ENCODE data around the gene DHRS1. TPM values are rescaled to one million over a fixed set of nuclear protein-coding genes. Genes with fewer than 3 reads are reported as not detected.

The DHRS1 gene
- total RNA-seq, 4 donors from 2014 or later = 13.9 to 22.4 (median 19.2) TPM

DNA sequence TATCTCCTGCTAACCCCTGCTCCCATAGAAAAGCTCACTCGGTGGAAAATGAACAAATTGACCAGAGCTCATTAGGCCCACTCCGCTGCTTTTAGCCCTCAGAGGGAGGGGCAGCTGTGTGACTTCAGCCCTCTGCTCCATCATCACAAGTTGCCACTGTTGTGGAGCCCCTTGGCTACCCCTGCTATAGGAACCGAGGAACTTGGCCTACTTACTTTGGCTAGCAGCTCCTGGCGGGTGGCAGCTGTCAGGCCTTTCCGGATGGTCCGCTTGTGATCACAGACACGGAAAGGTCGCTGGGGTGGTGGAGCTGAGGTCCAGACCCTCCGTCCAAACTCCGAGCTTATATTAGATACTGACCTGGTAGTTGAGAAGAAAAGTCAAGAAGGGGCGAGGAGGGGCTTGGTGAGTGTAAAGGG lies 7.6 kb upstream of the DHRS1 start:
- intact Hi-C loops (cut with DNase I) = no loop called here
- Histone ChIP-seq H3K4me1 (peaks cover 23 to 44% (median 36%) of the 10 kb centered on the region in 4 donors), H3K27me3 (no peaks in the 10 kb centered on the region), H3K36me3 (peaks cover 46 to 57% (median 55%) of the 10 kb centered on the region in 4 donors), H3K27ac (replicated peaks in 1 of 4) (no peak overlapping the region), H3K9me3 (no peaks in the 10 kb centered on the region), H3K4me3 (no peak overlapping the region)
- TF ChIP-seq POLR2A (IDR thresholded peaks at IDR 0.05; ENCODE audit: low read depth) (no peak), EP300 (IDR thresholded peaks at IDR 0.05) (no peak), POLR2AphosphoS5 (IDR thresholded peaks at IDR 0.05) (no peak)
- TF ChIP-seq, protein P1, sequence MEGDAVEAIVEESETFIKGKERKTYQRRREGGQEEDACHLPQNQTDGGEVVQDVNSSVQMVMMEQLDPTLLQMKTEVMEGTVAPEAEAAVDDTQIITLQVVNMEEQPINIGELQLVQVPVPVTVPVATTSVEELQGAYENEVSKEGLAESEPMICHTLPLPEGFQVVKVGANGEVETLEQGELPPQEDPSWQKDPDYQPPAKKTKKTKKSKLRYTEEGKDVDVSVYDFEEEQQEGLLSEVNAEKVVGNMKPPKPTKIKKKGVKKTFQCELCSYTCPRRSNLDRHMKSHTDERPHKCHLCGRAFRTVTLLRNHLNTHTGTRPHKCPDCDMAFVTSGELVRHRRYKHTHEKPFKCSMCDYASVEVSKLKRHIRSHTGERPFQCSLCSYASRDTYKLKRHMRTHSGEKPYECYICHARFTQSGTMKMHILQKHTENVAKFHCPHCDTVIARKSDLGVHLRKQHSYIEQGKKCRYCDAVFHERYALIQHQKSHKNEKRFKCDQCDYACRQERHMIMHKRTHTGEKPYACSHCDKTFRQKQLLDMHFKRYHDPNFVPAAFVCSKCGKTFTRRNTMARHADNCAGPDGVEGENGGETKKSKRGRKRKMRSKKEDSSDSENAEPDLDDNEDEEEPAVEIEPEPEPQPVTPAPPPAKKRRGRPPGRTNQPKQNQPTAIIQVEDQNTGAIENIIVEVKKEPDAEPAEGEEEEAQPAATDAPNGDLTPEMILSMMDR (IDR thresholded peaks at IDR 0.05) = no peak
- 85% methylated on average over 11 of the region's 11 CpGs for WGBS
- no peak for DNase-seq (ENCODE audit: extremely low spot score)

DNA sequence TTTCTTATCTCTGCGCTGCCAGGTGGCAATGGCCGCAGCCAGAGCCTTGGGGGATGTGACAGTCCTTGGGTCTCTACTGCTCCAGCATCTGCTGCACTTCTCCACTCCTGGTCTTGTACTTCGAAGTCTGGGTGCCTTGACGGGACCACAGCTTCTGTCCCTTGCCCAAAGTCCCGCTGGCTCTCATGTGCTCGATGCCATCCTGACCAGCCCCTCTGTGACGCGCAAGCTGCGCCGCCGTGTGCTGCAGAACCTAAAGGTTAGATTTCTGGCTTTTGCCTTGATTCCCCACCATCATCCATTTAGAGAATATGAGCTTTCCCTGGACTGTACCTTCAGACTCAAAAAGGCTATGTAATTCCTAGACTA lies 4.4 kb upstream of the DHRS1 start:
- WGBS = 94% methylated on average over 11 of the region's 11 CpGs
- Histone ChIP-seq H3K27ac (replicated peaks in 1 of 4) (no peak overlapping the region), H3K4me3 (no peak overlapping the region), H3K9me3 (no peaks in the 10 kb centered on the region), H3K4me1 (peaks cover 14 to 38% (median 27%) of the 10 kb centered on the region in 4 donors), H3K36me3 (peaks cover 54 to 69% (median 65%) of the 10 kb centered on the region in 4 donors), H3K27me3 (no peaks in the 10 kb centered on the region)
- DNase-seq (ENCODE audit: extremely low spot score) = no peak
- no peak for TF ChIP-seq EP300 (IDR thresholded peaks at IDR 0.05)
- TF ChIP-seq POLR2AphosphoS5 (IDR thresholded peaks at IDR 0.05) = no peak
- TF ChIP-seq, protein P1 (IDR thresholded peaks at IDR 0.05) = no peak
- no peak for TF ChIP-seq POLR2A (IDR thresholded peaks at IDR 0.05; ENCODE audit: low read depth)
- intact Hi-C loops (cut with DNase I) = no loop called here

DNA sequence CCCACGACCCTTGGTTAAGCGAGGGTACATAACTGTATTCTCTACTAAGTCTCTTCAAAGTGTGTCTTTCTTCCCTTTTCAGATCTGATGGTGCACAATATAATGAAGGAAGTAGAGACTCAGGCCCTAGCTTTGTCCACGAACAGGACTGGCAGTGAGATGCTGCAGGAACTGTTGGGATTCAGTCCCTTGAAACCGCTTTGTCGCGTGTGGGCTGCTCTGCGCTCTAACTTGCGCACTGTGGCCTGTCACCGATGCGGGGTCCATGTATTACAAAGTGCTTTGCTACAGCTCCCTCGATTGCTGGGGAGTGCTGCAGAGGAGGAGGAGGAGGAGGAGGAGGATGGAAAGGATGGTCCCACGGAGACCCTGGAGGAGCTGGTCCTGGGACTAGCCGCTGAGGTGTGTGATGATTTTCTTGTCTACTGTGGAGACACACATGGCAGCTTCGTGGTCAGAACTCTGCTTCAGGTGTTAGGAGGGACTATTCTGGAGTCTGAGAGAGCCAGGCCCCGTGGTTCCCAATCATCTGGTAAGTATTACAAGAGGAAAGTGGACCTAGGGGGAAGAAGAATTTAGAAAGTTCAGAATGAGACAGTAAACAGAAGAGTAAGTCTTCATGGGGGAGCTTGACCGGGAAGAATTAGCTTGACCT lies 873 bp upstream of the DHRS1 start:
- WGBS = 33% methylated on average over 16 of the region's 16 CpGs
- TF ChIP-seq EP300 (IDR thresholded peaks at IDR 0.05) = no peak
- TF ChIP-seq, protein P1 (IDR thresholded peaks at IDR 0.05) = no peak
- no peak for TF ChIP-seq POLR2A (IDR thresholded peaks at IDR 0.05; ENCODE audit: low read depth)
- no peak for TF ChIP-seq POLR2AphosphoS5 (IDR thresholded peaks at IDR 0.05)
- Histone ChIP-seq H3K4me1 (peaks cover 19 to 47% (median 34%) of the 10 kb centered on the region in 4 donors), H3K27me3 (no peaks in the 10 kb centered on the region), H3K27ac (replicated peaks in 1 of 4) (peak overlapping the region; percentile 77 to 88 (median 84)), H3K4me3 (peak overlapping the region; percentile 73 to 91 (median 80)), H3K9me3 (no peaks in the 10 kb centered on the region), H3K36me3 (peaks cover 44 to 57% (median 53%) of the 10 kb centered on the region in 4 donors)
- intact Hi-C loops (cut with DNase I) = no loop called here
- no peak for DNase-seq (ENCODE audit: extremely low spot score)

DNA sequence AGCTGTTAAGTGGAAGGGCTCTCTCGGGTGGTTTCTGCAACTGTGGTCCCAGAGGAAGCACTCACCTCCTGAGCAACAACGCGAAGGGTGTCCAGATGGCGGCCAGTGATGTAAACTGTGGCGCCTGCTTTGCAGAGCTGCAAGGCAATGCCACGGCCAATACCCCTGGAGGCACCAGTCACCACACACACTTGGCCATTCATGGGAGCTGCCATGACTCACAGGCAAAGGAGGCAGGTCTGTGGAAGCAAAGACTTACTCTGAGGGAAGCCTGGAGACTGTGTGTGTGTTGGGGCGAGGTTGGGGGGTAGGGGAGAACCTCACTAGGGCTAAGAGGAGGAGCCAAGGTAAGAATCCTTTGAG lies 707 bp downstream of the DHRS1 start:
- WGBS = 45% methylated on average over 7 of the region's 7 CpGs
- intact Hi-C loops (cut with DNase I) = loop anchor here (2.0 kb wide), 1 partner anchor 56 kb away; the partner anchor contains the start of gene TINF2
- peaks cover 33 to 53% (median 43%) of the 10 kb centered on the region in 4 donors for H3K36me3 ChIP-seq
- peak overlapping the region; percentile 77 to 88 (median 84) for H3K27ac ChIP-seq (replicated peaks in 1 of 4)
- no peak for DNase-seq (ENCODE audit: extremely low spot score)
- TF ChIP-seq POLR2A (IDR thresholded peaks at IDR 0.05; ENCODE audit: low read depth) (no peak), EP300 (IDR thresholded peaks at IDR 0.05) (no peak), POLR2AphosphoS5 (IDR thresholded peaks at IDR 0.05) (no peak)
- TF ChIP-seq, protein P1 (IDR thresholded peaks at IDR 0.05) = no peak
- H3K27me3 ChIP-seq = no peaks in the 10 kb centered on the region
- peak overlapping the region; percentile 73 to 91 (median 80) for H3K4me3 ChIP-seq
- H3K4me1 ChIP-seq = peaks cover 19 to 47% (median 34%) of the 10 kb centered on the region in 4 donors
- H3K9me3 ChIP-seq = no peaks in the 10 kb centered on the region
